Osteoblast (primary cell): ENCODE data around the gene PHKB. TPM values are rescaled to one million over a fixed set of nuclear protein-coding genes. Genes with fewer than 3 reads are reported as not detected.

Source experiments
- DNase-seq: peaks from one replicate; pipeline ENCODE4 v3.0.0; 2011; ENCODE audit warnings: low spot score, mixed read lengths; ENCODE audit not compliant: insufficient read length; ENCODE audit errors: missing footprints
- H2AFZ ChIP-seq: 2 replicates; pipeline ENCODE4 v1.6.0; 2011; ENCODE audit warnings: mild to moderate bottlenecking, low read length
- H3K27ac ChIP-seq: 2 replicates; pipeline ENCODE4 v1.5.1; 2011; ENCODE audit warnings: mild to moderate bottlenecking, low read depth, low read length, moderate library complexity
- H3K27me3 ChIP-seq: 2 replicates; pipeline ENCODE4 v1.6.0; 2012; ENCODE audit warnings: mild to moderate bottlenecking, control low read depth, inconsistent platforms, low read length, moderate library complexity; ENCODE audit not compliant: insufficient read depth
- H3K36me3 ChIP-seq: 2 replicates; pipeline ENCODE4 v1.5.1; 2011; ENCODE audit warnings: mild to moderate bottlenecking, low read length, control low read depth, moderate library complexity; ENCODE audit not compliant: insufficient read depth
- H3K4me1 ChIP-seq: 2 replicates; pipeline ENCODE4 v1.5.1; 2011; ENCODE audit warnings: mild to moderate bottlenecking, low read length, control low read depth, moderate library complexity; ENCODE audit not compliant: insufficient read depth
- H3K4me2 ChIP-seq: 2 replicates; pipeline ENCODE4 v1.6.0; 2011; ENCODE audit warnings: mild to moderate bottlenecking, low read length; ENCODE audit not compliant: insufficient read depth
- H3K4me3 ChIP-seq: fragments of 200-600 bp; sonication (generic); 3 replicates; pipeline ENCODE4 v1.5.1; 2012; ENCODE audit warnings: mild to moderate bottlenecking, low read length, inconsistent platforms; ENCODE audit not compliant: insufficient read depth
- H3K79me2 ChIP-seq: 2 replicates; pipeline ENCODE4 v1.6.0; 2012; ENCODE audit warnings: mild to moderate bottlenecking, low read length, control low read depth, inconsistent platforms; ENCODE audit not compliant: insufficient read depth
- H3K9me3 ChIP-seq: 2 replicates; pipeline ENCODE4 v1.5.1; 2011; ENCODE audit warnings: low read depth, low read length, control low read depth
- H4K20me1 ChIP-seq: 2 replicates; pipeline ENCODE4 v1.6.0; 2012; ENCODE audit warnings: mild to moderate bottlenecking, low read length, control low read depth; ENCODE audit not compliant: insufficient read depth
- CTCF ChIP-seq: IDR thresholded peaks from 2 replicates; pipeline ENCODE4 v1.5.1; 2011; ENCODE audit warnings: mild to moderate bottlenecking, low read depth, low read length, moderate library complexity; ENCODE audit errors: extremely low read depth
- total RNA-seq: library from RNA; depleted of rRNA; stranded (reverse); fragments of >200 nt; gene quantifications from 2 replicates; pipeline ENCODE4 v1.2.3, GENCODE V29; 2012

PHKB gene
- 76.4 and 84.9 TPM in 2 replicates for total RNA-seq

GRCh38 chr16:47460711-47461597, at the start of gene PHKB, which contains the start of gene ITFG1:
Gene PHKB (plus strand): TSS chr16:47461331. CDS start chr16:47461351, 20 bp downstream.
Gene ITFG1 (minus strand): TSS chr16:47461063. CDS start chr16:47461045, 18 bp downstream.
- H3K27me3 ChIP-seq = no peaks in the 10 kb centered on the region
- H3K79me2 ChIP-seq = peaks cover 52% of the 10 kb centered on the region
- peaks cover 13% of the 10 kb centered on the region for H3K4me1 ChIP-seq
- peaks cover 12% of the 10 kb centered on the region for H3K36me3 ChIP-seq
- H4K20me1 ChIP-seq = no peaks in the 10 kb centered on the region
- H3K9me3 ChIP-seq = no peaks in the 10 kb centered on the region
- H3K4me2 ChIP-seq = peak within 1 kb of the TSS; percentile 92
- no peak for TF ChIP-seq CTCF
- peak; percentile 95 for DNase-seq
- H2AFZ ChIP-seq = peak within 1 kb of the TSS; percentile 94
- peak within 1 kb of the TSS; percentile 81 for H3K4me3 ChIP-seq
- H3K27ac ChIP-seq = peak within 1 kb of the TSS; percentile 93

- Histone ChIP-seq H3K27me3 (no peaks in the 10 kb centered on the region), H3K9me3 (no peaks in the 10 kb centered on the region), H4K20me1 (no peaks in the 10 kb centered on the region), H3K4me1 (no peaks in the 10 kb centered on the region), H3K4me2 (no peak overlapping the region), H3K4me3 (no peak overlapping the region), H2AFZ (no peak overlapping the region), H3K36me3 (no peaks in the 10 kb centered on the region), H3K27ac (no peak overlapping the region), H3K79me2 (peaks cover 4% of the 10 kb centered on the region)
- DNase-seq = no peak
- TF ChIP-seq CTCF = no peak
Measured at GRCh38 chr16:47413041-47413440, 48.1 kb upstream of the PHKB start.

GRCh38 chr16:47416869-47417268, 44.3 kb upstream of the PHKB start:
- no peaks in the 10 kb centered on the region for H3K79me2 ChIP-seq
- no peak for TF ChIP-seq CTCF
- H3K27ac ChIP-seq = no peak overlapping the region
- H3K4me2 ChIP-seq = no peak overlapping the region
- no peaks in the 10 kb centered on the region for H3K4me1 ChIP-seq
- no peak overlapping the region for H2AFZ ChIP-seq
- H3K4me3 ChIP-seq = no peak overlapping the region
- no peaks in the 10 kb centered on the region for H4K20me1 ChIP-seq
- no peaks in the 10 kb centered on the region for H3K27me3 ChIP-seq
- H3K36me3 ChIP-seq = no peaks in the 10 kb centered on the region
- H3K9me3 ChIP-seq = no peaks in the 10 kb centered on the region
- DNase-seq = no peak

GRCh38 chr16:47424846-47425245, 36.3 kb upstream of the PHKB start:
- Histone ChIP-seq H2AFZ (no peak overlapping the region), H3K4me1 (no peaks in the 10 kb centered on the region), H3K79me2 (no peaks in the 10 kb centered on the region), H3K36me3 (peaks cover 9% of the 10 kb centered on the region), H3K4me2 (no peak overlapping the region), H3K9me3 (no peaks in the 10 kb centered on the region), H3K27ac (no peak overlapping the region), H4K20me1 (no peaks in the 10 kb centered on the region), H3K27me3 (no peaks in the 10 kb centered on the region), H3K4me3 (no peak overlapping the region)
- TF ChIP-seq CTCF = no peak
- no peak for DNase-seq
